Activated CD8-positive, alpha-beta T cell treated with anti-CD3 and anti-CD28 coated beads for 36 hours (primary cell): ENCODE results near the gene RNF14. TPM values are rescaled to one million over a fixed set of nuclear protein-coding genes. Genes with fewer than 3 reads are reported as not detected.

Source experiments
- ATAC-seq: fragments of 200-7000 bp; cut with Tn5 transposase; one replicate; pipeline ENCODE4 v1.10.0; 2021; ENCODE audit warnings: mild to moderate bottlenecking, moderate library complexity
- CTCF ChIA-PET: fragments of 350-600 bp; sonication (Branson Sonifier 250); formaldehyde crosslinking; loops from one replicate; lab custom pipeline; 2021; ENCODE audit warnings: antibody characterized with exemption; lab: Charles Lee
- POLR2A ChIA-PET: fragments of 350-600 bp; sonication (Branson Sonifier 250); formaldehyde crosslinking; loops from one replicate; lab custom pipeline; 2021; ENCODE audit warnings: antibody characterized with exemption; lab: Charles Lee
- DNase-seq: peaks from one replicate; pipeline ENCODE4 v3.0.0-alpha.2; 2020
- H3K27ac Mint-ChIP-seq: one replicate; pipeline ENCODE4 v1.8.0; 2021; ENCODE audit warnings: mild to moderate bottlenecking, mixed read lengths
- H3K27me3 Mint-ChIP-seq: one replicate; pipeline ENCODE4 v1.8.0; 2021; ENCODE audit warnings: mixed read lengths
- H3K36me3 Mint-ChIP-seq: one replicate; pipeline ENCODE4 v1.8.0; 2021; ENCODE audit warnings: low read depth, mixed read lengths
- H3K4me1 Mint-ChIP-seq: one replicate; pipeline ENCODE4 v1.8.0; 2021; ENCODE audit warnings: low read depth, mixed read lengths
- H3K4me3 Mint-ChIP-seq: one replicate; pipeline ENCODE4 v1.8.0; 2021; ENCODE audit warnings: mild to moderate bottlenecking, moderate library complexity, mixed read lengths
- H3K9me3 Mint-ChIP-seq: one replicate; pipeline ENCODE4 v1.8.0; 2021; ENCODE audit warnings: mixed read lengths
- CTCF ChIP-seq: fragments of 200-600 bp; IDR thresholded peaks from one replicate; pipeline ENCODE4 v1.8.0; 2022; ENCODE audit warnings: antibody characterized with exemption, mild to moderate bottlenecking
- intact Hi-C: fragments of 100-400 bp; cut with micrococcal nuclease; formaldehyde crosslinking; loops from one replicate; pipeline ENCODE4 v1.10.0; 2022
- total RNA-seq, 2 experiments: library from RNA; stranded (reverse); gene quantifications; one replicate each; pipeline ENCODE4 v1.2.3, GENCODE V29; 2021

Gene RNF14
- total RNA-seq, 2 experiments from 2014 or later: 34.1 to 35.0 TPM

GRCh38 chr5:141966275-141966962 lies 2.5 kb upstream of the RNF14 start:
- CTCF ChIA-PET: no interaction called here
- Mint-ChIP-seq H3K36me3 (peaks cover 1% of the 10 kb centered on the region), H3K4me1 (peaks cover 24% of the 10 kb centered on the region), H3K4me3 (no peak overlapping the region), H3K27me3 (no peaks in the 10 kb centered on the region), H3K9me3 (no peaks in the 10 kb centered on the region), H3K27ac (no peak overlapping the region)
- no peak for TF ChIP-seq CTCF
- no peak for ATAC-seq
- no peak for DNase-seq
- intact Hi-C loops: no loop called here
- POLR2A ChIA-PET: no interaction called here

GRCh38 chr5:141966963-141967333 lies 2.0 kb upstream of the RNF14 start:
- no peaks in the 10 kb centered on the region for H3K27me3 Mint-ChIP-seq
- CTCF ChIA-PET: interaction anchor here (3.2 kb wide), 1 partner anchor 49 kb away, joined by 20 read pairs; no protein-coding TSS in a partner anchor
- H3K4me3 Mint-ChIP-seq: no peak overlapping the region
- DNase-seq (no peak), ATAC-seq (no peak)
- H3K9me3 Mint-ChIP-seq: no peaks in the 10 kb centered on the region
- H3K4me1 Mint-ChIP-seq: peaks cover 19% of the 10 kb centered on the region
- no peak for TF ChIP-seq CTCF
- POLR2A ChIA-PET: no interaction called here
- H3K36me3 Mint-ChIP-seq: peaks cover 2% of the 10 kb centered on the region
- no peak overlapping the region for H3K27ac Mint-ChIP-seq
- intact Hi-C loops: no loop called here

GRCh38 chr5:141969783-141970771 lies 1.2 kb downstream of the RNF14 start:
- ChIA-PET CTCF (interaction anchor here (0.8 to 6.4 kb wide), 36 partner anchors 9 to 406 kb away, joined by 3 to 126 read pairs (median 5); partner anchors contain the start of genes DELE1, DIAPH1, GNPDA1 and PCDH12), POLR2A (interaction anchor here (0.8 to 2.7 kb wide), 12 partner anchors 9 to 332 kb away, joined by 3 to 19 read pairs (median 5); partner anchors contain the start of genes DELE1, NDFIP1 and PCDH1)
- no peak for TF ChIP-seq CTCF
- Mint-ChIP-seq H3K9me3 (no peaks in the 10 kb centered on the region), H3K36me3 (peaks cover 21% of the 10 kb centered on the region), H3K27me3 (no peaks in the 10 kb centered on the region), H3K27ac (peak overlapping the region; percentile 97), H3K4me3 (peak overlapping the region; percentile 85), H3K4me1 (peaks cover 43% of the 10 kb centered on the region)
- intact Hi-C loops: loop anchor here (5.0 kb wide), 1 partner anchor 37 kb away; no protein-coding TSS in a partner anchor
- DNase-seq (peak; percentile 29), ATAC-seq (peak; percentile 13)

GRCh38 chr5:141973871-141974595 lies 5.1 kb downstream of the RNF14 start:
- Mint-ChIP-seq H3K4me1 (peaks cover 40% of the 10 kb centered on the region), H3K4me3 (peak overlapping the region; percentile 11), H3K27ac (peak overlapping the region; percentile 86), H3K36me3 (peaks cover 42% of the 10 kb centered on the region), H3K9me3 (no peaks in the 10 kb centered on the region), H3K27me3 (no peaks in the 10 kb centered on the region)
- ChIA-PET POLR2A (no interaction called here), CTCF (interaction anchor here (1.7 to 6.4 kb wide), 2 partner anchors 15 to 171 kb away, joined by 5 to 126 read pairs; partner anchors contain the start of gene PCDH12)
- DNase-seq: no peak
- no peak for TF ChIP-seq CTCF
- ATAC-seq: peak; percentile 7
- intact Hi-C loops: loop anchor here (5.0 kb wide), 1 partner anchor 33 kb away; no protein-coding TSS in a partner anchor
